SK-N-MC (cell line): ENCODE data around the gene MESP2.

Source experiments
- EZH2 ChIP-seq: fragments of 200-600 bp; sonication (generic); IDR thresholded peaks from one replicate; pipeline ENCODE4 v1.6.1; 2017; ENCODE audit warnings: antibody characterized with exemption
- POLR2AphosphoS5 ChIP-seq: IDR thresholded peaks from 2 replicates; pipeline ENCODE4 v1.6.1; 2012; ENCODE audit warnings: mild to moderate bottlenecking, low read depth, low read length, borderline replicate concordance

DNA sequence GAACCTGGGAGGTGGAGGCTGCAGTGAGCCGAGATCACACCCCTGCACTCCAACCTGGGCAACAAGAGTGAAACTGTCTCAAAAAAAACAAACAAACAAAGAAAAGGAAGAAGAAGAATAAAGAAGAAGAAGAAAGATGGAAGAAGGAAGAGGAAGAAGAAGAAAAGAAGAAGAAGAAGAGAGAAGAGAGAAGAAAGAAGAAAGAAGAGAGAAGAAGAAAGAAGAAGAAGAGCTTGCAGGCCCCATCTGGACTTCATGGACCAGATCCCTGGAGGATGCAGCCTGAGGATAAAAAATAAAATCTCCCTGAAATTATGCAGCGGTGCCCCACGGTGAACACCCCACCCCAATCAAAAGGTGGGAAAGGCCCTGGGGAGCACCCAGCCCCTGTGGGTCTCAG, 16.3 kb upstream of the MESP2 start:
- no peak for TF ChIP-seq POLR2AphosphoS5
- TF ChIP-seq EZH2: no peak
